GM12878 (cell line): ENCODE data around the gene TEAD4.

ENCODE experiments used
- CBX5 ChIP-seq: sonication (generic); IDR thresholded peaks from 2 replicates; pipeline ENCODE4 v1.6.1; 2016; ENCODE audit warnings: low read depth, moderate library complexity, mild to moderate bottlenecking, inconsistent platforms
- CTCF ChIP-seq, 3 experiments: IDR thresholded peaks in 2 of 3; conservative IDR thresholded peaks in 1 of 3; 2 replicates each; pipeline ENCODE4 v1.5.1; 2011; ENCODE audit warnings: low read depth in 3 of 3, low read length in 3 of 3, mild to moderate bottlenecking in 3 of 3, control low read depth in 2 of 3, moderate library complexity in 2 of 3, inconsistent platforms in 1 of 3, mixed read lengths in 1 of 3; ENCODE audit not compliant: control insufficient read depth in 2 of 3, insufficient read depth in 1 of 3; ENCODE audit errors: extremely low read depth in 1 of 3
- EP300 ChIP-seq, 2 experiments: fragments of 150-350 bp in 1 of 2; IDR thresholded peaks; 2 replicates each; pipeline ENCODE4 v1.6.1; 2011 to 2012; ENCODE audit warnings: low read depth in 2 of 2, low read length in 2 of 2, borderline replicate concordance in 1 of 2, improper control_type of control experiment in 1 of 2, inconsistent platforms in 1 of 2; ENCODE audit not compliant: control insufficient read depth in 1 of 2
- GATAD2B ChIP-seq: fragments of 450-650 bp; conservative IDR thresholded peaks from 2 replicates; pipeline ENCODE4 v1.6.1; 2017; ENCODE audit warnings: low read depth, mild to moderate bottlenecking, moderate library complexity
- MAX ChIP-seq: IDR thresholded peaks from 2 replicates; pipeline ENCODE4 v1.6.1; 2012; ENCODE audit warnings: low read depth, low read length, improper control_type of control experiment
- NBN ChIP-seq: fragments of 450-650 bp; IDR thresholded peaks from 2 replicates; pipeline ENCODE4 v1.6.1; 2016
- NFIC ChIP-seq: IDR thresholded peaks from 2 replicates; pipeline ENCODE4 v1.6.1; 2012; ENCODE audit warnings: low read depth, mild to moderate bottlenecking, inconsistent platforms, low read length, moderate library complexity
- POLR2A ChIP-seq: IDR thresholded peaks from 2 replicates; pipeline ENCODE4 v1.6.1; 2011; ENCODE audit warnings: low read depth, mild to moderate bottlenecking, low read length
- REST ChIP-seq: IDR thresholded peaks from 2 replicates; pipeline ENCODE4 v1.6.1; 2012; ENCODE audit warnings: mild to moderate bottlenecking, low read depth, low read length
- SMC3 ChIP-seq: IDR thresholded peaks from 2 replicates; pipeline ENCODE4 v1.6.1; 2011; ENCODE audit warnings: low read length, improper control_type of control experiment, borderline replicate concordance
- SRF ChIP-seq, 2 experiments: IDR thresholded peaks; 2 replicates each; pipeline ENCODE4 v1.6.1; 2011; ENCODE audit warnings: low read depth in 2 of 2, low read length in 2 of 2, mild to moderate bottlenecking in 1 of 2, moderate library complexity in 1 of 2
- TCF7 ChIP-seq: IDR thresholded peaks from 2 replicates; pipeline ENCODE4 v1.6.1; 2014; ENCODE audit warnings: antibody characterized with exemption, borderline replicate concordance

- TF ChIP-seq CTCF (IDR thresholded peaks at IDR 0.05 in 2 of 3, conservative IDR thresholded peaks at IDR 0.05 in 1 of 3; ENCODE audit: control insufficient read depth in 2 of 3, extremely low read depth in 1 of 3, insufficient read depth in 1 of 3, low read depth in 3 of 3, low read length in 3 of 3) (no peak), TCF7 (no peak), CBX5 (no peak), SMC3 (no peak), POLR2A (no peak), MAX (no peak), EP300 (IDR thresholded peaks at IDR 0.05; ENCODE audit: borderline replicate concordance in 1 of 2, control insufficient read depth in 1 of 2, low read depth in 2 of 2, low read length in 2 of 2) (no peak), SRF (IDR thresholded peaks at IDR 0.05; ENCODE audit: low read depth in 2 of 2, low read length in 2 of 2) (no peak), NFIC (no peak), NBN (no peak), GATAD2B (no peak), REST (no peak)
Measured at GRCh38 chr12:3012786-3013185, 53.6 kb downstream of the TEAD4 start.
